K562 (cell line): ENCODE data around the gene PTPN1. TPM values are rescaled to one million over a fixed set of nuclear protein-coding genes. Genes with fewer than 3 reads are reported as not detected.
A peak's percentile ranks its signal among the peaks of the same experiment; 100 is the strongest.

ENCODE experiments used
- BHLHE40 ChIP-seq: IDR thresholded peaks from 2 replicates; pipeline ENCODE4 v1.6.1; 2011; ENCODE audit warnings: low read length, improper control_type of control experiment
- ELF1 ChIP-seq: fragments of 200-800 bp; sonication (Bioruptor generic); IDR thresholded peaks from 2 replicates; pipeline ENCODE4 v1.6.1; 2016; ENCODE audit warnings: missing genetic modification characterization, missing compliant biosample characterization
- MAZ ChIP-seq, 2 experiments: fragments of 450-650 bp in 1 of 2; sonication (generic) in 1 of 2; formaldehyde crosslinking; IDR thresholded peaks in 1 of 2; conservative IDR thresholded peaks in 1 of 2; 2 replicates each; pipeline versions ENCODE4 v1.4.0 to v1.5.0; 2020; ENCODE audit warnings: mild to moderate bottlenecking in 1 of 2, missing genetic modification reagents in 1 of 2
- MED1 ChIP-seq: sonication (generic); formaldehyde crosslinking; IDR thresholded peaks from 2 replicates; pipeline ENCODE4 v1.8.1; 2023; ENCODE audit warnings: missing genetic modification reagents, borderline replicate concordance
- NFIX ChIP-seq: fragments of 250-450 bp; sonication (Bioruptor Pico); IDR thresholded peaks from 2 replicates; pipeline ENCODE4 v1.4.0; 2020; ENCODE audit warnings: low read depth, mild to moderate bottlenecking, moderate library complexity
- RCOR1 ChIP-seq, 2 experiments: IDR thresholded peaks; 2 replicates each; pipeline ENCODE4 v1.6.1; 2012; ENCODE audit warnings: low read depth in 2 of 2, low read length in 2 of 2, borderline replicate concordance in 1 of 2, improper control_type of control experiment in 1 of 2
- REST ChIP-seq, 2 experiments: fragments of 450-650 bp; formaldehyde crosslinking in 1 of 2; IDR thresholded peaks; 2 replicates each; pipeline versions ENCODE4 v1.4.0 to v1.6.1; 2014 to 2020; ENCODE audit warnings: mild to moderate bottlenecking in 2 of 2, borderline replicate concordance in 1 of 2, low read depth in 1 of 2
- SRSF9 ChIP-seq: fragments of 200-400 bp; formaldehyde crosslinking; IDR thresholded peaks from 2 replicates; pipeline ENCODE4 v1.6.1; 2017; ENCODE audit warnings: low read depth, low read length, borderline replicate concordance
- STAT6 ChIP-seq: sonication (generic); formaldehyde crosslinking; IDR thresholded peaks from 2 replicates; pipeline ENCODE4 v1.8.1; 2023; ENCODE audit warnings: mild to moderate bottlenecking, missing genetic modification reagents
- ZEB2 ChIP-seq: fragments of 450-650 bp; IDR thresholded peaks from 2 replicates; pipeline ENCODE4 v1.6.1; 2016
- polyA plus RNA-seq, 8 experiments: library from polyadenylated mRNA; depleted of rRNA in 4 of 8; stranded (reverse) in 5 of 8; unstranded in 3 of 8; fragments of >200 nt; fragmentation: Nextera tagmentation in 2 of 8; fragmentation: Illumina TruSeq in 1 of 8; extraction: Ambion mirVana in 2 of 8; extraction: Trizol in 1 of 8; gene quantifications; 2 replicates each; pipeline versions ENCODE4 v1.2.1 to v1.2.3, GENCODE V29; 2011 to 2014; ENCODE audit warnings: inconsistent platforms in 1 of 8, missing spikeins in 1 of 8
- total RNA-seq, 7 experiments: library from RNA; depleted of rRNA in 6 of 7; stranded (reverse); fragments of >200 nt in 6 of 7; fragmentation: Illumina TruSeq in 2 of 7; extraction: Trizol in 2 of 7; gene quantifications; 2 replicates each; pipeline versions ENCODE4 v1.2.1 to v1.2.3, GENCODE V29; 2011 to 2021; ENCODE audit warnings: low replicate concordance in 1 of 7
- TF ChIP-seq, protein P1 (sequence below): fragments of 250-450 bp; sonication (Bioruptor Pico); IDR thresholded peaks from 2 replicates; pipeline ENCODE4 v1.5.0; 2021; ENCODE audit warnings: mild to moderate bottlenecking, moderate library complexity

PTPN1 gene
- total and polyA plus RNA-seq, 9 of the 15 experiments (the other 6 are each of a cell fraction or from before 2014, with no cell fraction given), result 11.0 to 85.3 (median 54.0) TPM

DNA sequence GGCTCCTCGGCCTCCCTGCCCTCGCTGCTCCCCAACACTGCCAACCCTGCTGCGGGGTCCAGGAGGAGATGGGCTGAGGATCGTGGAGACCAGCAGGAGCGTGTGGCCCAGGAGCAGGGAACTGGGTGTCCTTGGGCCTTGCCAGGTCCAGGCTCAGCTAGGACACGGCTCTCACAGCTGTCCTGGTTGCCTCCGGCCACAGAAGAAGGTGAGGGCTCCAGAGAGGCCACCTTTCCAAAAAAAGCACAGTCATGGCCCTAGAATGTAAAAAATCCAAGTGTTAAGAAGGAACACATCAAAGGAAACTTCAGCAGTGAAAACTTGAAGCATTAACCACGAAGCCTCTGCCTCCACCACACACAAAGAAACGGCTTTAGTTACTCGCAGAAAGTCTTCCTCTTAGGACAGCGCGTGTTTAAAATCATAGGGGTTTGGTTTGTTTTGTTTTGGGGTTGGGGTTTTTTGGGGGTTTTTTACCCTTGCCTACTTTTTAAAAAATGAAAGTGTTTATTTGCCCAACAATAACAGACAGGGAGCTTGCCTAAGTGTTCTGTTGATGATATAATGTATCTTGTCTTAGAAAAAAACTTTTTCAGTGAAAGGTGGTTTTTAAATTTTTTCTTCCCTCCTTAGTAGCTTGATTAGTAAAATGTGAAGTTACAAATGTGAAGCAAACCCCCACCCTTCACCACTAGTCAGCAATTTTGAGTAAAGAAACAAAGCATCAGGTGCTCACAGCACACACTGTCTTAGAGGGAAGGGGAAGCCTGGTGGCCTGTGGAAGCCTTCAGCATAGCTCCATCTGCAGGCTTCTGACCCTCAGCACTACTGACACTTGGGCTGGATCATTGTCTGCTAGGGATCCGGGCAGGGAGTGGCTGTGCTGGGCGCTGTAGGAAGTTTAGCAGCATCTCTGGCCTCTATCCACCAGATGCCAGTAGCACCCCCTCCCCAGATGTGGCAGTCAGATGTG, 60.0 kb downstream of the PTPN1 start (continued):
- TF ChIP-seq REST (IDR thresholded peaks at IDR 0.05; ENCODE audit: borderline replicate concordance) (peak; percentile 82), REST (CRISPR knock-in tag; IDR thresholded peaks at IDR 0.05; ENCODE audit: low read depth) (no peak), ZEB2 (no peak), NFIX (CRISPR knock-in tag) (no peak), MAZ (CRISPR knock-in tag; conservative IDR thresholded peaks at IDR 0.05 in 1 of 2, IDR thresholded peaks at IDR 0.05 in 1 of 2) (peak in 1 of 2 experiments; percentile 45; a peak in 1 of 4 replicates), MED1 (CRISPR knock-in tag) (no peak), SRSF9 (no peak), RCOR1 (IDR thresholded peaks at IDR 0.05; ENCODE audit: borderline replicate concordance in 1 of 2, low read depth in 2 of 2, low read length in 2 of 2) (peak in 1 of 2 experiments; percentile 45; a peak in 1 of 4 replicates), ELF1 (tag) (no peak), BHLHE40 (peak; percentile 20; the same call in 1 of the 2 replicates), STAT6 (CRISPR knock-in tag) (no peak)
- TF ChIP-seq, protein P1, sequence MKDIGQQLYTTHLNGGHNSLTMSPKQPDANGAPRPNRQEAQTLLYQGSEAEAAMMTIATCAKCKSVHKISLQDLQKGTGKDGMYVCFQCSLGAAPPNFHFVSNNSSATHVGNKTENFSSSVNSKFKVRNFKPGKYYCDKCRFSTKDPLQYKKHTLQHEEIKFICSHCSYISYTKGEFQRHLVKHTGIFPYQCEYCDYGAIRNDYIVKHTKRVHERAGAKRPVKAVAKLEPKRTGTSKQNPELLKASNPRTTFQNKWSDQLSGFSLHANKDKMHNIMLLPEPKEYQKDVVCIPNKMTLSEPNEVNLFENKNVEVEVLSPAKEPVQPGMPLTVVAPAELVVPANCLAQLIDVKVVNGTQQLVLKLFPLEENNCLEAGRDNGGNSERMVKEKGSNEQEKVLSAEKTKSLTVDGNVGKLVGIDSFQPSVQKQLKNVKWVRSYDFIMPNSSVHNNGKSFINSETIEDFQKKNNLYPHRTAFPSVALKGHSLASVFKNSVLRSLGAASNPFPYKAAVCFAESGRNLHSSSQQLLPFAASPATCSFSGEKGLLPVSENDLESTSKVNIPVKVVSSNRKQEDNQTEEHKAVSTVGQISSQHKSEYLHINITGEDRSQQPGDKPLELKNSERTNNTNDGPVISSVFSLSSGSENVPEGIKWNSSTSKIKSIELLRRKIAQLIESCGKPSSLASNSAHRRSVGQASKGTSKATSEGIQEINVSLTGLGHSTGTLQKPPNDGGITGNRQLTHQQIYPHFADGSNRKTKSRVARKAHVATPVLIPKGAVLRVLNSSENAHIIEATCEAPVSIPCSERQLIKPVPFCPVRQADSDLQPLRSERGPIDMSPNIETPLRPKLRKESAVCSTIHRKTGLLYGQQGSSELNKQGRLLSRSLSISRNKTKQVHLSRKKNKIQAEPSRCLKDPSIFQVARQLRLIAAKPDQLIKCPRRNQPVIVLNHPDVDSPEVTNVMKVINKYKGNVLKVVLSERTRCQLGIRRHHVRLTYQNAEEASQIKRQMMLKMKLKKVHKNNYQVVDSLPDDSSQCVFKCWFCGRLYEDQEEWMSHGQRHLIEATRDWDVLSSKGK, result no peak
